Lower lobe of right lung (tissue), 2 donors: Measurements from ENCODE around the gene IZUMO3. TPM values are rescaled to one million over a fixed set of nuclear protein-coding genes. Genes with fewer than 3 reads are reported as not detected.

Experiments used
- ATAC-seq, 2 donors: fragments of 200-7000 bp; cut with Tn5 transposase; one replicate each; pipeline ENCODE4 v1.9.1; 2020 to 2022; ENCODE audit warnings: mild to moderate bottlenecking in 2 of 2, moderate library complexity in 2 of 2
- DNase-seq: peaks from one replicate; pipeline ENCODE4 v3.0.0-alpha.2; 2020
- H3K27ac ChIP-seq: fragments of 200-600 bp; one replicate; pipeline ENCODE4 v1.8.0; 2022
- H3K27me3 ChIP-seq: fragments of 200-600 bp; one replicate; pipeline ENCODE4 v1.8.0; 2022; ENCODE audit warnings: low read depth
- H3K36me3 ChIP-seq: fragments of 200-600 bp; one replicate; pipeline ENCODE4 v1.8.0; 2022; ENCODE audit warnings: mild to moderate bottlenecking
- H3K4me1 ChIP-seq: fragments of 200-600 bp; one replicate; pipeline ENCODE4 v1.8.0; 2022
- H3K4me3 ChIP-seq: fragments of 200-600 bp; one replicate; pipeline ENCODE4 v1.8.0; 2022; ENCODE audit warnings: mild to moderate bottlenecking
- H3K9me3 ChIP-seq: fragments of 200-600 bp; one replicate; pipeline ENCODE4 v1.8.0; 2022
- intact Hi-C: fragments of 100-400 bp; cut with DNase I; formaldehyde crosslinking; loops from one replicate; pipeline ENCODE4 v1.11.0; 2022
- total RNA-seq: library from RNA; stranded (reverse); fragmentation: NEBNext Ultra II Directional; extraction: Animal tissue kit (Norgen Biotek cat#: 25700); gene quantifications from one replicate; pipeline ENCODE4 v1.2.1, GENCODE V29; 2021
- TF ChIP-seq, protein P1 (sequence below): fragments of 200-600 bp; IDR thresholded peaks from one replicate; pipeline ENCODE4 v1.8.0; 2022; ENCODE audit warnings: antibody characterized with exemption, mild to moderate bottlenecking
- donor health status: DM: no; HTN: yes; CAD: no; lungs with severe emphysema.

The IZUMO3 gene
- total RNA-seq, 1 donor from 2014 or later, result not detected

DNA sequence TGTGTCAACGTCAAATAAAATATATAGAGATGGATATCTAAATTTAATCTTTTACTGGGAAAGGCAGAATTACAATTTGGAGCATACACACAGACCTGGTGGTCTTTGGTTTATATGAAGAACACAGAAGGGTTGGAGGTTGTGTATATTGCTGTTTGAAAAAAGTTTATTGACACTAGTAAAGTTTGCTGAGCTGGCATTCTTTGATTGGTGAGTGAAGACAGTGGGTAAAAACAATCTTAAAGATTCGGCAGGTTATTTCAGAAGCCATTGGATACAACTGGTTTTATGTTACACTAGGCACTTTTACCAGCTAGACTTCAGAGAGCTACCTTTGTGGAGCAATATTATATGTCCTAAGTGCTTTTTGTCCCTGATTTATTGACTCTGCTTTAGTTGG is 27.2 kb downstream of the IZUMO3 start:
- Histone ChIP-seq H3K36me3 (no peaks in the 10 kb centered on the region), H3K4me1 (no peaks in the 10 kb centered on the region), H3K27me3 (no peaks in the 10 kb centered on the region), H3K4me3 (no peak overlapping the region), H3K27ac (no peak overlapping the region), H3K9me3 (no peaks in the 10 kb centered on the region)
- intact Hi-C loops, result no loop called here
- TF ChIP-seq, protein P1, sequence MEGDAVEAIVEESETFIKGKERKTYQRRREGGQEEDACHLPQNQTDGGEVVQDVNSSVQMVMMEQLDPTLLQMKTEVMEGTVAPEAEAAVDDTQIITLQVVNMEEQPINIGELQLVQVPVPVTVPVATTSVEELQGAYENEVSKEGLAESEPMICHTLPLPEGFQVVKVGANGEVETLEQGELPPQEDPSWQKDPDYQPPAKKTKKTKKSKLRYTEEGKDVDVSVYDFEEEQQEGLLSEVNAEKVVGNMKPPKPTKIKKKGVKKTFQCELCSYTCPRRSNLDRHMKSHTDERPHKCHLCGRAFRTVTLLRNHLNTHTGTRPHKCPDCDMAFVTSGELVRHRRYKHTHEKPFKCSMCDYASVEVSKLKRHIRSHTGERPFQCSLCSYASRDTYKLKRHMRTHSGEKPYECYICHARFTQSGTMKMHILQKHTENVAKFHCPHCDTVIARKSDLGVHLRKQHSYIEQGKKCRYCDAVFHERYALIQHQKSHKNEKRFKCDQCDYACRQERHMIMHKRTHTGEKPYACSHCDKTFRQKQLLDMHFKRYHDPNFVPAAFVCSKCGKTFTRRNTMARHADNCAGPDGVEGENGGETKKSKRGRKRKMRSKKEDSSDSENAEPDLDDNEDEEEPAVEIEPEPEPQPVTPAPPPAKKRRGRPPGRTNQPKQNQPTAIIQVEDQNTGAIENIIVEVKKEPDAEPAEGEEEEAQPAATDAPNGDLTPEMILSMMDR, result no peak
- DNase-seq (no peak), ATAC-seq (no peak)

DNA sequence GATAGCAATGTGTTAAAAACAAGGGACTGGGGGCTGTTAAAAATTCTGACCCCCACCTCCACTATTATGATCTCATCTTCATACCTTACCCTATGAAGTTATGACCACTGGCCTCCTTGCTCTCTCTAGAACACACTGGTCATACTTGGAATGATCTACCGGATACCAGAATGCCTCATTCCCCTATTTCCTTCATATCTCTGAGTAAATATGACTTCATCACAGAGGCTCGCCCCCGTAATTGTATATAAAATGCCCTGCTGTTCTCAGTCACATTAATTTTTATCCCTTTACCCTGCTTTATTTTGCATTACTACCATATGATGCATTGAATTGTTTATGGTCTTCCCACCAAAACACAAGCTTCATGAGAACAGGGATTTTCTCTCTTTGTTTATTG is 29.2 kb downstream of the IZUMO3 start:
- TF ChIP-seq, protein P1, result no peak

DNA sequence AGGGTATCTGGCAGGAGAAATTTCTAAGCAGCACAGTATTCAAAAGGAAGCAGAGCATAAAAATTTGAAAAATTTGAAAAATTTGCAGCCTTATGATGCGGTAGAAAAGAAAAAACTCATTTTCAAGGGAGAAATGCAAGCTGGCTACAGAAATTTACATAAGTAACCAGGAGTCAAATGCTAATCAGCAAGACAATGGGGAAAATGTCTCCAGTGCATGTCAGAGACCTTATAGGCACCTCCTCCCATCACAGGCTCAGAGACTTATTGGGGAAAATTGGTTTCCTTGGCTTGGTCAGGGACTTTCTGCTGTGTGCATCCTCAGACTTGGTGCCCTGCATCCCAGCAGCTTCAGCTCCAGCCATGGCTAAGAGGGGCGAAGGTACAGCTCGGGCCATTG is 35.8 kb downstream of the IZUMO3 start:
- TF ChIP-seq, protein P1, result no peak

More for the DNA sequence above, 29.2 kb downstream of the IZUMO3 start:
- Histone ChIP-seq H3K9me3 (no peaks in the 10 kb centered on the region), H3K27me3 (no peaks in the 10 kb centered on the region), H3K4me1 (no peaks in the 10 kb centered on the region), H3K4me3 (no peak overlapping the region), H3K27ac (no peak overlapping the region), H3K36me3 (no peaks in the 10 kb centered on the region)
- DNase-seq (no peak), ATAC-seq (no peak)
- intact Hi-C loops, result no loop called here

DNA sequence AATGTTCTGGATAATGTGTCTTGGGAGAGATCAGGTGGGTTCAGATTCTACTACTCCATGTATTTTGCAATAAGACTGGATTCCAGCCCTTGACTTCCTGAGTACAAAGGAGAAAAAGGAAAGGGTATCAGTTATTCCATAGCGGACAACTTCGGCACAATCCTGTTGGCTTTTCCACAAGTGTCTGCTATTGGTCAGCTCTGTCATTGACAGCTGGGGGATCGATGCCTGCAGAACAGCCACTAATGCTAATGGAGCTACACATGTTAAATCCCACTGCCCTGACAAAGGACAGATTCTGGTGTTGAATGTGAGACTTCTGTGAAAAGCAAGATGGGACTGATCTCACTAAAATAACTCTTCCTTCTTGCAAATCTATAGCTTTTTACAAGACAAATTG is 41.2 kb downstream of the IZUMO3 start:
- Histone ChIP-seq H3K4me3 (no peak overlapping the region), H3K9me3 (no peaks in the 10 kb centered on the region), H3K4me1 (no peaks in the 10 kb centered on the region), H3K36me3 (no peaks in the 10 kb centered on the region), H3K27ac (no peak overlapping the region), H3K27me3 (no peaks in the 10 kb centered on the region)
- DNase-seq (no peak), ATAC-seq (no peak)
- intact Hi-C loops, result no loop called here
- TF ChIP-seq, protein P1, result no peak

More for the DNA sequence above, 35.8 kb downstream of the IZUMO3 start:
- intact Hi-C loops, result no loop called here
- H3K4me3 ChIP-seq, result no peak overlapping the region
- peaks cover 5% of the 10 kb centered on the region for H3K9me3 ChIP-seq
- H3K27me3 ChIP-seq, result no peaks in the 10 kb centered on the region
- DNase-seq (no peak), ATAC-seq (no peak)
- H3K4me1 ChIP-seq, result no peaks in the 10 kb centered on the region
- H3K27ac ChIP-seq, result no peak overlapping the region
- H3K36me3 ChIP-seq, result no peaks in the 10 kb centered on the region

DNA sequence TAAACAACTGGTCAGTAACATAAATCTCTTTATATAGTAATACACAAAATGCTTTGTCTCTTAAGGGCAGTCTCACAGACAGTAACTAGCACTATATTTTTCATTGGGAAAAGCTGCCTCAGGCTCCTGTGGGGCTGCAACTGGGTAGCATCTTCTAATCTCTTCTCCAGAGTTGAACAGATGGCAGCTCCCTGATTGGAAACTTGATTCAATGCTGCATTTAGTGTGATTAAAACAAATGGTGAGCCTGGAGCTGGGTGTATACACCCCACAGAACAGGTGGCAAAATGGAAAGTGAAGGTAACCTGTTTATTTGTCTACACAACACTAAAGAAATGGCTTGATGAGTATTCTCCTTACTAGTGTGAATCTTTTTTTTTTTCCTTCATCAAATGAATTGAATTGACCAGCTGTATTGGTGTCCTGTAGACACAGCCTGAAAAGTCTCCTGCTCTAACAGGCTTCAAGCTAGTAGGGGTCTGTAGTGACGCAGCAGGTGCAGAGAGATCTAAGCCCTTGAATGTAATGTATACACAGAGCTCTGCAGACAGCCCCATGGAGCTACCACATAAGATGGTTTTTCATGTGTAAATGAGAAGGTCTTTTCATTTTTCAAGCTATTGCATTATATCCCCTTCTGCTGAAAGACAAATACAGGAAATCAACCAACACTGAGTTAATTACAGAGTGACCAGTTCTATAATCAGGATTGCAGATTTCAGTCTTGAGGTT is 43.3 kb downstream of the IZUMO3 start:
- Histone ChIP-seq H3K4me3 (no peak overlapping the region), H3K27ac (no peak overlapping the region), H3K36me3 (no peaks in the 10 kb centered on the region), H3K9me3 (no peaks in the 10 kb centered on the region), H3K4me1 (no peaks in the 10 kb centered on the region), H3K27me3 (no peaks in the 10 kb centered on the region)
- ATAC-seq, result no peak
- intact Hi-C loops, result no loop called here
- DNase-seq, result no peak
- TF ChIP-seq, protein P1, result no peak
